RWPE2 (cell line): ENCODE data around the gene PDXP.

Experiments
- ATAC-seq: fragments of 200-7000 bp; cut with Tn5 transposase; 3 replicates; pipeline ENCODE4 v1.9.1; 2021; ENCODE audit warnings: low read depth
- DNase-seq: peaks from one replicate; pipeline ENCODE4 v3.0.0-alpha.2; 2020; ENCODE audit warnings: low spot score
- H3K27ac ChIP-seq: fragments of 450-650 bp; 2 replicates; pipeline ENCODE4 v1.5.1; 2017; ENCODE audit warnings: mild to moderate bottlenecking; ENCODE audit not compliant: poor library complexity, severe bottlenecking
- H3K27me3 ChIP-seq: fragments of 250-450 bp; sonication (Bioruptor Pico); 2 replicates; pipeline ENCODE4 v1.5.1; 2021; ENCODE audit warnings: mild to moderate bottlenecking, moderate library complexity; ENCODE audit not compliant: insufficient read depth, poor library complexity, severe bottlenecking
- H3K36me3 ChIP-seq: fragments of 250-450 bp; sonication (Bioruptor Pico); 2 replicates; pipeline ENCODE4 v1.5.1; 2020; ENCODE audit warnings: low read depth, mild to moderate bottlenecking, moderate library complexity
- H3K4me1 ChIP-seq: fragments of 250-450 bp; sonication (Bioruptor Pico); 2 replicates; pipeline ENCODE4 v1.5.1; 2021; ENCODE audit warnings: mild to moderate bottlenecking, moderate library complexity; ENCODE audit not compliant: insufficient read depth, poor library complexity, severe bottlenecking
- H3K4me3 ChIP-seq: fragments of 250-450 bp; sonication (Bioruptor Pico); 2 replicates; pipeline ENCODE4 v1.5.1; 2021; ENCODE audit warnings: mild to moderate bottlenecking, moderate library complexity; ENCODE audit not compliant: severe bottlenecking
- H3K9me3 ChIP-seq: fragments of 250-450 bp; sonication (Bioruptor Pico); 2 replicates; pipeline ENCODE4 v1.5.1; 2021; ENCODE audit warnings: mild to moderate bottlenecking, moderate library complexity; ENCODE audit not compliant: severe bottlenecking
- TF ChIP-seq, protein P1 (sequence below): fragments of 450-650 bp; IDR thresholded peaks from one replicate; pipeline ENCODE4 v1.5.1; 2017; ENCODE audit warnings: mild to moderate bottlenecking, moderate library complexity; ENCODE audit not compliant: poor library complexity, severe bottlenecking

The PDXP gene

GRCh38 chr22:37611207-37611606 lies 47.3 kb upstream of the PDXP start:
- no peak overlapping the region for H3K27ac ChIP-seq
- DNase-seq (no peak), ATAC-seq (no peak)
- H3K36me3 ChIP-seq = peaks cover 23% of the 10 kb centered on the region; the same call in 1 of the 2 replicates
- TF ChIP-seq, protein P1, sequence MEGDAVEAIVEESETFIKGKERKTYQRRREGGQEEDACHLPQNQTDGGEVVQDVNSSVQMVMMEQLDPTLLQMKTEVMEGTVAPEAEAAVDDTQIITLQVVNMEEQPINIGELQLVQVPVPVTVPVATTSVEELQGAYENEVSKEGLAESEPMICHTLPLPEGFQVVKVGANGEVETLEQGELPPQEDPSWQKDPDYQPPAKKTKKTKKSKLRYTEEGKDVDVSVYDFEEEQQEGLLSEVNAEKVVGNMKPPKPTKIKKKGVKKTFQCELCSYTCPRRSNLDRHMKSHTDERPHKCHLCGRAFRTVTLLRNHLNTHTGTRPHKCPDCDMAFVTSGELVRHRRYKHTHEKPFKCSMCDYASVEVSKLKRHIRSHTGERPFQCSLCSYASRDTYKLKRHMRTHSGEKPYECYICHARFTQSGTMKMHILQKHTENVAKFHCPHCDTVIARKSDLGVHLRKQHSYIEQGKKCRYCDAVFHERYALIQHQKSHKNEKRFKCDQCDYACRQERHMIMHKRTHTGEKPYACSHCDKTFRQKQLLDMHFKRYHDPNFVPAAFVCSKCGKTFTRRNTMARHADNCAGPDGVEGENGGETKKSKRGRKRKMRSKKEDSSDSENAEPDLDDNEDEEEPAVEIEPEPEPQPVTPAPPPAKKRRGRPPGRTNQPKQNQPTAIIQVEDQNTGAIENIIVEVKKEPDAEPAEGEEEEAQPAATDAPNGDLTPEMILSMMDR = no peak
- H3K27me3 ChIP-seq = no peaks in the 10 kb centered on the region
- peaks cover 4% of the 10 kb centered on the region for H3K4me1 ChIP-seq
- no peak overlapping the region for H3K4me3 ChIP-seq
- no peaks in the 10 kb centered on the region for H3K9me3 ChIP-seq

DNA sequence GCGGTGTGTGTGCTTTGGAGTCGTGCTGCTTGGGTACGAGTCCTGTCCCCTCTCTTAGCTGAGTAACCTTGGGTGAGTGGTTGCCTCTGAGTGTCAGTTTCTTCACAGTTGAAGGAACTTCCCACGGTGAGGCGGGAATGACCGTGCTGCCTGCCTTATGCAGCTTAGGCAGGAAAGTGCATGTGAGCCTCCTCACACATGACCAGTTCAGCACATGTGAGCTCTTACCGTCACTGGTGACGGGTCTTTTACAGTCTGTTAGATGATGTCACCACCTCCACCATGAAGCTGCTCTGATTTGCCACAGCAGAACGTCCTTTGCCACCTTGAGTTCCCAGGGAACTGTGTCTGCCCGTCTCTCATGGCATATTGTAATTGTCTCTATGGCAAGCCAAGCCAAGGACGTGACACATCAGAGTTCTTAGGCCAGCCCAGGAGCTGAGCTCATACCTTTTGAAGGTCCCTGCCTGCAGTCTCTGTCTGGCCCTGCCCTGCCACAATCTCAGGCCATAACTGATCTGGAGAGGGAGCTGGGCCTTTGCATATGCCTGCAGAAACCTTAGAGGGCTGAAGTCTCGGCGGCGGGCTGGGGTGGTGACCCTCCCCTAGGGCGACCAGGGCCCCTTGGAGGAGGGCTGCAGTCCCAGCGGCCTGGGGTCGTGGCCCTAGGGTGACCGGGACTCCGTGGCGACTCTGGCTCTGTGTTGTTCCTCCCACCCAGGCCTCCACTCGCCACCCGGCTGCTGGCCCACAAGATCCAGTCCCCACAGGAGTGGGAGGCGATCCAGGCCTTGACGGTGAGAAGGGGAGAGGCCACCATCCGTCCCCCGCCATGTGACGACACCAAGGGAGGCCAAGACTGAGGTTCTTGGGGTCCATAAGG lies 42.1 kb upstream of the PDXP start:
- Histone ChIP-seq H3K27me3 (no peaks in the 10 kb centered on the region), H3K4me1 (no peaks in the 10 kb centered on the region), H3K36me3 (peaks cover 46% of the 10 kb centered on the region), H3K9me3 (no peaks in the 10 kb centered on the region), H3K27ac (no peak overlapping the region), H3K4me3 (no peak overlapping the region)
- TF ChIP-seq, protein P1 = no peak
- ATAC-seq = 0 out of 3 replicates have a peak, but pooled peaks have one; percentile 20
- DNase-seq = no peak

DNA sequence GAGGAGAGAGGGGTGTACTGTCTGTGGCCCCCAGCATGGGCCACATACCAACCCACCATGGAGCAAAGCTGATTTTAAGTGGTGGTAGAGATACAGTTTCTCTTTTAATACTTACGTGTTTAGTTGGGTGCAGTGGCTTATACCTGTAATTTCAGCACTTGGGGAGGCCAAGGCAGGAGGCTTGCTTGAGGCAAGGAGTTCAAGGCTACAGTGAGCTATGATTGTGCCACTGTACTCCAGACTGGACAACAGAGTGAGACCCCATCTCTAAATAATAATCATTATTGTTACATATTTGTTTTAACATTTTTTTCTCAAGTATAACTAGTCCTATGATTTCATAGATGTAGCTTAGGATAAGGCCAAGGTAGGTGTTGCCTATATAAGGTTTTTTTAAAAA lies 41.1 kb upstream of the PDXP start:
- DNase-seq (no peak), ATAC-seq (no peak)
- no peak overlapping the region for H3K27ac ChIP-seq

GRCh38 chr22:37618072-37618656 lies 40.4 kb upstream of the PDXP start:
- Histone ChIP-seq H3K27ac (no peak overlapping the region), H3K27me3 (no peaks in the 10 kb centered on the region), H3K36me3 (peaks cover 47% of the 10 kb centered on the region), H3K4me3 (no peak overlapping the region), H3K9me3 (no peaks in the 10 kb centered on the region), H3K4me1 (no peaks in the 10 kb centered on the region)
- ATAC-seq (no peak), DNase-seq (no peak)
- TF ChIP-seq, protein P1 = no peak

More for the DNA sequence above, 41.1 kb upstream of the PDXP start:
- Histone ChIP-seq H3K36me3 (peaks cover 47% of the 10 kb centered on the region), H3K27me3 (no peaks in the 10 kb centered on the region), H3K9me3 (no peaks in the 10 kb centered on the region), H3K4me1 (no peaks in the 10 kb centered on the region), H3K4me3 (no peak overlapping the region)
- TF ChIP-seq, protein P1 = no peak

- Histone ChIP-seq H3K27ac (no peak overlapping the region), H3K36me3 (peaks cover 47% of the 10 kb centered on the region), H3K9me3 (no peaks in the 10 kb centered on the region), H3K4me3 (no peak overlapping the region), H3K4me1 (no peaks in the 10 kb centered on the region), H3K27me3 (no peaks in the 10 kb centered on the region)
- ATAC-seq = no peak
- TF ChIP-seq, protein P1 = no peak
- DNase-seq = no peak
Measured at GRCh38 chr22:37618674-37619073, 39.8 kb upstream of the PDXP start.
